Embryonic facial prominence (tissue), 1 donor: Measurements from ENCODE around the gene CTNND2.
"Not testable (repeated sequence)": the region's sequence is repeated elsewhere in the genome, so short reads cannot be mapped to it uniquely, and the experiment has no call there.

Experiments used
- DNase-seq: peaks from one replicate; pipeline ENCODE4 v3.0.0-alpha.2; 2016; ENCODE audit errors: extremely low spot score

Gene CTNND2

DNA sequence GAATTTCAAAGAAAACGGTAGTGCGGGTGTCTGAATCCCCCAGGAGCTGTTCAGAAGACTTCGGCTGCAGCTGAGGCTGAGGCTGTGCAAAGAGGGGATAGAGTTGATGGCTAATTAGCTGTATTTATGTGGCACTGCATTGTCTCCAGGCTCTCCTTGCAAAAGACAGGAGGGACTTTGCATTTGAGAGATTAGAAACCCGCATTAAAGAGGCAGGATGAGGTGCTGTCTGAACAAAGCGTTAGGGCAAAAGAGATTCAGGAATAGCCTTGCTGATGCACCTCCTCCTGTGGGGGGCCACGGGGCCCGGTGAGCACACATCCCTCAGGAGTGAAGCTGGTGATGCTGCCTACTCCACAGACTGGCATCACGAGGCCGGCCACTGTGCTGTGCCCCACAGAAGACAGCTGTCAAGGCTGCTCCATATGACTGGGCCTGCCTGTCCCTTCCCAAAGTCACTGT, 799.6 kb downstream of the CTNND2 start:
- no peak for DNase-seq

DNA sequence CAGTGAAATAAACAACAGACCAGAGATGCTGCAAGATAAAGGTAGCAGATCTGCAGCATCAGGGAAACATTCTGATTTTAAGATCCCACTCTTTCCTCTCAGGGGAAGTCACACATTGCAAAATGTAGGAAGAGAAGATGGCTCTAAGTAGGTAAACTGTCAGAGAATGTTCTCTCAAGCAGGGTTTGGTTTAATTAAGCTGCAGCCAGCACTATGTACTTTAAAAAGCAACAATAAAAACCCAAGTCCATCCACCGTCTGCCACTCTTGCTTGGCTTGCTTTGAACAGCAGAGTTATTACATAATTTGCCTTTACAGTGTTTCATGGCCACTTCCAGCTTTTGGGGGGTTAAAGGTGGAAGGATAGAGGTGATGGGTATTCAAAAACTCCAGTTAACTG, 800.0 kb downstream of the CTNND2 start:
- DNase-seq: no peak

DNA sequence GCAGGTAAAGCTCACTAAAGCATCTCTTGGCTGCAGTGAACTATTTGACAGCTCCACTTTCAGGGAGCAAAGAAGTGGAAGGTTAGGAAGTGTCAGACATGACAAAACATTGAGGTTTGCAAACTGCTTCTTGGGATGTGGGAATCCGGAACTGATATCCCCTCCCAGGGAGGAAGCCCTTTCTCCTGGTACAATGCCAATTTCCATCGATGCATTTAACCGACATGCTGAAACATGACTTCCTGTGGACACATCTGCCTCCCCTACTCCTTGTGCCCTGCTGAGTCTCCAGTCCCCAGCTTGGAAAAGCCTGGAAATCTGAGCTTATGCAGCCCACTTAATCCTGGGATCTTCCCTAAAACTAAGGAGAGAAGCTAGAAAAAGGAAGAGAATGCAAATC, 820.1 kb downstream of the CTNND2 start:
- no peak for DNase-seq

DNA sequence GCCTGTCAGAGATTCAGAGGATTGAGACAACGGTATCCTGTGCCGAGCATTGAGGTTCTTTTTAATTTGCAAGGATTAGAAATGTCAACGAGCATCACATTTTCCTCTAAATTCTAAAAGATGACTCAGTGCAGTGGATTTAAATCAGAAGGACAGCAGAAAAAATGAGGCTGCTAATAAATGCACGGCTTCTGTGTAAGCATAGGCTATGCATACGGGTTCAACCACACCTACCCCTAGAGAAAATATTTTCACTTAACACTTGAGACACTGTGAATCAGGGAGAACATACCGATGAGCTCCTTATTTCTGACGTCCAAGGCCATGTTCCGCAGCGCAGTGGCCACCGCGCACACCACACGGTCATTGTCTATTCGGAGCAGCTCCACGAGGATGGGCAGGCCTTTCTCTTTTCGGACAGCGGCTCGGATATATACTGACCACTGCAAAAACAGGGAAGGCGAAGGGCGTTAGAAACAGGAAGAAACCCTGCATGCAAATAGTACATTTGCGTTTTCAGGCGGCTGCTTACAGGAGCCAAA, 821.8 kb downstream of the CTNND2 start:
- DNase-seq: no peak

DNA sequence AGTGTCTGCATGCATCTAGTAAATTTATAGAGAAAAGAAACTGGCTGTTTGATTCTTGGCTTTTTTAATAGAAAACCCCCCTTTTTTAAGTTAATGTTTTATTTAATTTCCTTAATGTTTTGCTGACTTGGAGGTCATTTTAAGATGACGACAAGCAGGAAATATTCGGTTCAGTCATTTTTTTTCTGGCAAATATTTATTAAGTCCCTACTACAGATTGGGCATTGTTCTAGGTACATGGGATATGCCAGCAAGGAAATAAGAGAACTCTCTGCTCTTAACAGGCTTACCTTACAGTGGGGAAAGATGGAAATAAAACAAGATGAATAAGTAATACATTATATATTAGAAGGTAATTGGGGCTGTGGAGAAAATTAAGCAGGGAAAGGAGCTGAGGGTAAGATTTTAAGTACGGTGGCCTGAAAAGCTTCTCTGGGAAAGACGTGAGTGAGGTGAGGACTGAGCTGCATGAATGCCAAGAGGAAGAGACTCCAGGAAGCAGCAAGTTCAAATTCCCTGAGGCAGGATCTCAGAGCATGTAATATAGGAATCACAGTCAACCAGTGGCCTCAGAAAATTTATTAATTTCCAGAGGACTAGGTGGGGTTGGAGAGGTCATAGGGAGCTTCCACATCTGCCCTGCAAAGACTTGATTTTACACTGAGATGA, 827.2 kb downstream of the CTNND2 start:
- no peak for DNase-seq

DNA sequence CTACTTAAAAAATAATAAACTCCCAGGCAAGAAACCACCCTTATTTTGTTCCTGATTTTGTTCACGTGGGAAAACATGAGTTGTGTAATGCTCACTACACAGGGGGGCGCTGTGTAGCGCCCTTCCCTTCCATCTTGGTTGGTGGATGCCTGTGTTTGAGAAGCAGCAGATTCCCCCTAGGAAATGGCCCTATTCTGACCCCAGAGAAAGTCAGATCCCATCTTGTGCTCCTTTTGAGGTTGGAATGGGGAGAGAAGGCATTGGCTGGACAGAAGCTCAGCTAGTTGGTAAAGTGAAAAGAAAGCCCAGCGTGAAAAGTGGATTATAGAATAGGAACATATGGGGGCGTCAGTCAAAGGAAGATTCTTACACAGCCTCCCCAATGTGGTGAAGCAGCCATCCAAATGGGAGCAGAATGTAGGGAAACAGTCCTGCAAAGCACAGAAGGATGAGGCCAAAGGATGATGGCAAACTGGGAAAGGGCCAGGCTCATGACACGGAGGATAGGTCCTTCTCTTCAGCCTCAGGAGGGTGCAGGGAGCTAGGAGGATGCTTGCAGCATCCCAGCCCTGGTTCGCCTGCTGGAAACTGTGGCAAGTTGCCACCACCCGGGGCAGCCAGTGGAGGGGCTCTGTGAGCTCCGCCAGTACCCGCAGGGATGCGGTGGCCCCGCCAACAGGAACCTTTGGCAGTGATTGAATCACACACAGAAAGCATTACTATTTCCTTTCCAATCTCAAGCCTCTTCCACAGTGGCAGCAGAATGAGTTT, 829.0 kb downstream of the CTNND2 start:
- no peak for DNase-seq

DNA sequence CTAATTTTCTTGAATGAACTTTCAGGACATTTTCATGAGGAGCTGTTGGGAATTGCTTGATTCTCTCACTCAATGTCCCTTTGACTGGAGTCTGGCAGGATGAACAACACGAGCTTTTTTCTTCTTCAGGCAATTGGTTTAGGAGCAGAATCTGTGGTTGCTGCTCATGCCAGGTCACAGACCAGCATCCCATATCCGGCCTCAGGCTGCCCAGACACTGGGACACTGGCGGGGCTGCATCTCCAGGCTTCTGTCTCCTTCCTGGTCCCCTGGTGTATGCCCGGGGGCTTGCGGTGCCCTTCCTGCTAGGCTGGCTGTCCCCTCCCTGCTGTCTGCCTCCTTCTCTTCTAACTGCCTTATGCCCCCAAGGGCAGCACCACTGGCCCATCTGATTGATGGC, 831.7 kb downstream of the CTNND2 start:
- no peak for DNase-seq

DNA sequence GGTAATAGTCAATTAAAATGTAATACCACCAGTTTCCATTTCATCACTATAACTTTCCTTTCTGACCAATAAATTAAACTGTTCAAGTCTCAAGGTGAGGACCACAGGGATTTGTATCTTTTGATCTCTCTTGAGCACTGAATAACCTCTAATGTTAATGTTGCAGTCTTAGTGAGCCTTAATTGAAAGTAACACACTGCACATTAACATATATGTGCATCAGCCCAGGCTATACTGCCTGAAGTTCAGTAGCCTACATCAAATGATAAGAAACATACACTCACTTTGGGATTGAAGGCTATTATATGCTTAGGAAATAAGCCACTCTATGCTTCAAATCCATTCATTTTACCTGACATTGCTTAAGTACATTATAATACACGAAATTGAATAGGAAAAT, 832.2 kb downstream of the CTNND2 start:
- no peak for DNase-seq

DNA sequence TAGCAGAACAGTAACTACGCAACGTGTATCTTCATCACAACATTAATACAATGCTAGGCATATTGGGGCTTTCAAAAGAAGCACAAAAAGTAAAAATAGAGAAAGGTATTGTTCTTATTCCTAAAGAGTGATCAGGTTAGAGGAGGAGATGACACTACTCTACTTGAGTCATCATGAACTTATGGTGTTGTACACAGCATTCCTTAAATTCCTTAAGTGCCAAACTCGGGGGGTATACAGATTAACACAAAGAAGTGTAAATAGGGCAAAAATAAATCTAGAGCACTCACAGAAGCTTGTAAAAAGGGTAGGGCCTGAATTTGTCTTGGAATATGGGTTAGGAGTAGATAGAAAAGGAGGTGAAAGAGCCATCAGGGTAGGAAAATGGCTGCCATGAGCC, 835.2 kb downstream of the CTNND2 start:
- DNase-seq: no peak

DNA sequence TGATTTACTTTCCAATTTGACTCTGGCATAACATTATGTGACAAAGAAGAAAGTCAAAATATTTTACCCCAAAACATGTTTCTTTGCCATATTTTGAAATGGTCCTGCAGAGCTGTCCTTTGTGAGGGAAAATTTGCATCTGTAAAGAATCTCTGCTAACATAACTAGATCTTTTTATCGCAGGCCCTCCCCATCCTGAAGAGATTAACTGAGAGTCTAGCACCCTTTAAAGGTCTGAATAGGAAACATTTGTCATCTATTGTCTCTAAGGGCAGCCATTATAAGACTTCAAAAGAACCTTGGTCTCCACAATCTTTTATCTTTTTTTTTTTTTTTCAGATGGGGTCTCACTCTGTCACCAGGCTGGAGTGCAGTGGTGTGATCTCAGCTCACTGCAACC, 838.5 kb downstream of the CTNND2 start:
- not testable (repeated sequence) for DNase-seq

DNA sequence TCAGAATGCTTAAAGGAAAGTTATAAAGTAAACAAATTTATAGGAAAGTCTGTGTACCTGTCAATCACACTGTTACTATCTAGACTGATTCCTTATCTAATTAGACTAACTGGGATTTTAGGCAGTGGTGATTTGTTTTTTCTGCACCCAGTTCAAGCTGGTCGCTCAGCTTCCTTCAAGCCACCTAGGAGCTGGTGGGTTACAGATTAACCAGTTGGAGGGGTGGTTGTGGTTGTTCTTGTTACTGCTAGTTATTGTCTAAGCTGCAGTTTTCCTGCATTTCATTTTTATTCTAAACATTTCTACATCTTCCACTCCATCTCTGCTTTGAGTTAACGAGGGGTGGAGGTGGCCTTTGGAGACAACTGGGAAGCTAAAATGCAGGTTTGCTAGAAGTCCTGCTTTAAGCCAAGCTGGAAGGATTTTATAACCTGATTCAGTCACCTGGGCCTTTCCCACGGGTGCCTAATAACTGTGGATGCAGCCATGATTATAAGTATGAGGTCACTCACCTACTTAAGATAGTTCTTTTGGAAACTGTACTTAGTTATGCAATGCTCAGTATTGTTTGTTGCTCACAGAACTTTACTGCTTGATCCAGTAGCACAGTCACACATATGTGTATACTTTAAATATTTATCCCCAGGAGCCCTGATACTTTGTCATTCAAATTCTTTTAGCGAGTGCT, 839.3 kb downstream of the CTNND2 start:
- DNase-seq: no peak

DNA sequence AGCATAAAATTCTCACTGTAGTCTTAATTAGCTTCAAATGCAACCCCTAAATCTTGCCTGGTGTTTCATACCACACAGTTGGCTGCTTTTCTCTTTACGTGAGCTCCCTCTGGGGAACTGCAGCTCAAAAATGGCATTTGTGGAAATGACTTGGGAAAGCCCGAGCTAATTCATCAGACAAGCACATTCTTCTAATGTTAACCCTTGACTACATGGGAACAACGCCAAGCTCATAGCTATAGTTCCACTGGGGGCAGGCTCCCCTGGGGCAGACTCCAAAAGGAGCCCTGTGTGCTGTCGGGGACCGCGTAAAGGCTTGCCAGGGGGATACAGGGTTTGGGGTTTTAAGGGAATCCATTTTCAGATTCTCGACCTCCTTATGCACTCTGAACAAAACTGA, 841.8 kb downstream of the CTNND2 start:
- DNase-seq: peak; percentile 15

DNA sequence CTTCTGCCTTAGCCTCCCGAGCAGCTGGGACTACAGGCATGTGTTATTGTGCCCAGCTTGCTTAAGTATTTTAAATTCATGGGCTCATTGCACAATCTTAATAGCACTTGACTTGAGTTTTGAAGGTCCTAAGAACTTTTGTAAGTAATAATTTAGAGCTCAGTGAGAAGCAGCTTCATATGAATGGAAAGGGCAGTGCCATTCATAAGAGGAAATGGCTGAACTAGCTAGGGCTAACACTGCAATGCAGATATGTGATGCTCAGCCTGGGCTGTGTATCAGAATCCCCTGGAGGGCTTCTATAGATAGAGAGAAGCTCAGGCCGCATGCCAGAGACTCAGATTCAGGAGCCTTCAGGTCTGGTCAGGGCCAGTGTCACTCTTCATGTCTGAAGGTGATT, 847.7 kb downstream of the CTNND2 start:
- DNase-seq: no peak

DNA sequence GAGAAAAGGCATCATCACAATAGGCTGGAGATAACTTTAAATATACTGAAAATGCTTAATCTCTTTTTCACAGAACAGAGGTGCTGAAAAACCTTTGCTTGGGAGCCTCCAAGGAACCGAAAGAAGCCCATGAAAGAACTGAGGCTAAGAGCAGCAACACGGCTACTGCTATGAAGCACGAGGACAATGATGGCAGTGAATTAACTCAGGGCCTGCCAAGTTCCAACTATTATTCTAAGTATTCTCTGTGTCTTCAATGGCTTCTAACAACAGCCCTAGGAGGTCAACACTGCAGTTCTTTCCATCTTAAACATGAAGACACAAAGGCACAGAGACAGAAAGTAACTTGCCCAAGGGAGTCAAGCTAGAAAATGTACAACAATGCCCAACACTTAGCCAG, 850.2 kb downstream of the CTNND2 start:
- no peak for DNase-seq

DNA sequence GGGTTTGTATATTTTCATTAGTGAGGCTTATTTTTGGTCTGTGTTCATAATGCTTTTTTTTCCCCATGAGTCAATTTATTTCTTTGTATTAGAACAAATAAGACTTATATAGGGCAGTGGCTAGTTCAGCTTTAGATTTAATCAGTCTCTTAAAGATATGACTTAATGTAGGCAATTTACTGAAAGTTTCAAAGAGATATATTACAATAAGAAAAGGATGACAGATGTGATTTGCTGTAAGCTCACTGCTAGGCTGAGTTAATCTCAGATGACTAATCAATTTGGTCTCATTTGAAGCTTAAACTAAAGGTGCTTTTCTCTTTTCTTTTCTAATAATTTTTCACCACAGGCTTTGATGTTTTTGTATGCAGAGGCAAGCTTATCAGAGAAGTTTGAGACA, 851.4 kb downstream of the CTNND2 start:
- no peak for DNase-seq

DNA sequence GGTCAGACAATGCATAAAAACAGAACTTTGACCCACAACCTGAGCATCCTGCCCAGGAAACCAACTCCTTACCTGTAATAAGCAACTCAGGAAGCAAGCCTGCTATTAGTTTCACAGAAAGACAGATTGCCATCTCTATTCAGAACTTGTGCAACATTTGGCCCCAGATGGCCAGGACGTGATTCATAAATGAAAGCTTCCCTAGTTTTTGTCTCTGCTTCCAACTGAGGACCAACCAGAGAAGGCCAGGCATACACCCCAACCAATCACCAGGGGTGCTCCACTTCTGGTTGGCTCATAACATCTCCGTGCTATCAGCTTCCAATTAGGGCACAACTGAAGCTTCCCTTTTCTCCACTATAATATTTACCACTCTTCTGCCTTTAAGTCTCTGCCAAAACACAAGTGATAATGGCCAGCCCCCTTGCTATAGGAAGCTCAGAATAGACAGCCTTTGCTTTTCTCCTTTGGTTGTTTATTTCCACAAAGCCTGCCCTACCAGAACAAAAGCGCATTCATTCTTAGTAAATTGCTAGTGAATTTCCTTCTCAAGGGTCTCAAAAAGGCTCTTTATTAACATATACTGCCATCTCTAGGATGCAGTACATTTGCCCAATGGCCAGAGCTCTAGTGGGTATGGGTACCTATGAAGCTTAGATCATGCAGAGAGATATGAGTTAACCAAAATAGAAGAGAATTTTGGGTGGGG, 853.5 kb downstream of the CTNND2 start:
- no peak for DNase-seq

DNA sequence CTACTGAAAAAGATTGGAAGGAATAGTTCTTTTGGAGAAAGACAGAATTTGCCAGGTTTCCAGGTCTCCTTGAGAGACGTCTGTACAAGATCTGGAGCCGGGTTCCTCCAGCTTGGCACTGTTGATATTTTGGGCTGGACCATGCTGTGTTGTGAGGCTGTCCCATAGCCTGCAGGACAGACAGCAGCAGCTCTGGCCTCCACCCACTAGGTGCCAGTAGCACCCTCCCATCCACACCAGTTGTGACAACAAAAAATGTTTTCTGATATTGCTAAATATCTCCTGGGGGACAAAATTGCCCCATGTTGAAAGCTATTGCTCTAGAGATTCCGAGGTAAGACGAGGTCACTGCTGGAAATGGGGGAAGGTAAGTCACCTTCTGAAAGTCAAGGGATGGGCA, 855.5 kb downstream of the CTNND2 start:
- no peak for DNase-seq

DNA sequence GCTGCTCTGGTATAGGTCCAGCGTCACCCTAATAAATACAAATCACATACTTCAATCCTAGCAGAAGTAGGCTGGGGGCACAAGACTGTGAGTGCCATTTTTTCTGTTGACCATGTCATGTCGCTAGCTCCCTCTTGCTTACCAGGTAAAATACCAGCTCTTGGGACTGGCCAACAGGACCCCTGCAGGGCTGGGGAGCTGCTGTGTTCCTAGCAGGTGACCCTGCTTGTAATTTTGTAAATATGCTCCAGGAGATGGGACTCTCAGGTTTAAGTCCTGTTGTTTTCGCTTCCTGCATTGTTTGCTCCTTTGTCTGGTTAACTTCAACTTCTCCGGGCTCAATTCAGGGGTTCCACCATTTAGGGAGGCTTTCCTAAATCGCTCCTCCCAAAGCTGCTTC, 856.6 kb downstream of the CTNND2 start:
- DNase-seq: no peak

DNA sequence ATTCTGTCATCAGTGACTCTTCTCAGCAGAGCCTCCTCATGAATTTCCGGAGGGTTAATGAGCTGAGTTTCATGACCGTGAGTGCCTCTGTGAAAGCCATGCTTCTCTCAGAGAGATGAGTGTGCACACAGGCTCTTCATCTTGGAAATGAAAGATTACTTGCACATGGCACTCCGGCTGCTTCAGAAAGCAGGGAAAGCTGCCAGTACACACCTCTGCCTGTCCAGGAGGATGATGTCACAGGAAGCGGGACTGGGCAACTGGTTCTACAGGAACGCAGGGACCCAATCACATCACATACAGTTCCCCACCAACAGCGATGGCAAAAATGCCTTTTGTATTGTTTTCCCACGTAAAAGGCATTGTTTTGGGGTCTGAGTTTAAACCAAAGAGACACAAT, 857.2 kb downstream of the CTNND2 start:
- DNase-seq: no peak

DNA sequence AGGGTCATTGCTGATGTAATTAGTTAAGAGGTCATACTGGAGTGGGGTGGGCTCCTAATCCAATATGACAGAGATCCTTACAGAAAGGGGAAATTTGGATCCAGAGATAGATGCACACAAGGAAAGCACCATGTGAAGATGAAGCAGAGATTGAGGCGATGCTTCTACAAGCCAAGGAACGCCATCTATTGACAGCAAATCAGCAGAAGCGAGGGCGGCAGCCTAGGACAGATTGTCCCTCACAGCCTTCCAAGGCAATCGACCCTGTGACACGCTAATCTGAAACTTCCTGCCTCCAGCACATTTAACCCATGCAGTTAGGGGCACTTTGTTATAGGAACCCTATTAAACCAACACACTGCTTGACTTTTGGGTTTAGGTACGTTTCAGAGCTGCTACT, 858.1 kb downstream of the CTNND2 start:
- DNase-seq: no peak

DNA sequence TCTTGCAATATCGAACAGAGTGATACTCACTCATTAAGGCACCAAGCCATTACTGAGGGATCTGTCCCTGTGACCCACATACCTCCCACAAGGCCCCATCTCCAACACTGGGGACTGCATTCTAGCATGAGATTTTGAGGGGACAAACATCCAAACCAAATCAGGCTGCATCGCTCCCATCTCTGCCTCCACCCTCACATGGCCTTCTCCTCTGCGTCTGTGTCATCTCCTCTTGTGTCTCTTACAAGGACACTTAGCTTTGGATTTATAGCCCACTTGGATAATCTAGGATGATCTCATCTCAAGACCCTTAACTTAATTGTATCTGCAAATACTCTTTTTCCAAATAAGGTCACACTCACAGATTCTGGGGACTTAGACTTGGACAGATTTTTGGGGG, 858.8 kb downstream of the CTNND2 start:
- DNase-seq: no peak

DNA sequence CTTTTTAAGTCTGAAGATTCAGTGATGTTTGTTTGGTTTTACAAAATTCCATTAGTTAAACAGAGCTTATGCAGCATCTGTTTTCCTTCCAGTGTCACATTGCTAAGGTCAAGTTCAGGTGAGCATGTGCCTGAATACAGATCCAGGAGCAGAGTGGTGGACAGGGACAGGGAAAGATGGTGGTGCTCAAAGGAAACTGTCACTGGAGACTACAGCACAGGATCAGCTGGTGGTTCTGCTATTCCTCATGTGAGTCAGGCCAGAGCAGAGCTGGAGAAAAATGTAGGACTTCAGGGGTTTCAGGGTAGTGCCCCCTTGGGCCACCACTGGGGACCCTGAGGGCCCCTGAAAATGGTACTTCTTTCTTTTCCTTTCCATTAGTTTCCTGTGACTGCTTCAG, 859.7 kb downstream of the CTNND2 start:
- DNase-seq: no peak
